Liver (tissue), 3 donors: Measurements from ENCODE around the gene GLB1L3.

Source experiments
- CTCF ChIP-seq: fragments of 150-350 bp; IDR thresholded peaks from 2 replicates; pipeline ENCODE4 v1.5.1; 2017; ENCODE audit warnings: improper control_type of control experiment, low read depth, low read length; ENCODE audit not compliant: missing input control
- GABPA ChIP-seq, 2 donors: IDR thresholded peaks in 1 of 2; conservative IDR thresholded peaks in 1 of 2; 2 replicates each; pipeline ENCODE4 v1.6.1; 2016; ENCODE audit warnings: antibody characterized with exemption in 2 of 2, mild to moderate bottlenecking in 1 of 2, moderate library complexity in 1 of 2
- JUND ChIP-seq, 2 donors: IDR thresholded peaks; 2 replicates each; pipeline ENCODE4 v1.6.1; 2016; ENCODE audit warnings: antibody characterized with exemption in 2 of 2
- MAX ChIP-seq: IDR thresholded peaks from 2 replicates; pipeline ENCODE4 v1.6.1; 2016; ENCODE audit warnings: antibody characterized with exemption
- NR2F2 ChIP-seq: IDR thresholded peaks from 2 replicates; pipeline ENCODE4 v1.6.1; 2016; ENCODE audit warnings: antibody characterized with exemption
- RAD21 ChIP-seq, 2 donors: IDR thresholded peaks; 2 replicates each; pipeline ENCODE4 v1.6.1; 2016; ENCODE audit warnings: antibody characterized with exemption in 2 of 2, mild to moderate bottlenecking in 2 of 2
- REST ChIP-seq: IDR thresholded peaks from 2 replicates; pipeline ENCODE4 v1.6.1; 2016; ENCODE audit warnings: antibody characterized with exemption, mild to moderate bottlenecking
- TAF1 ChIP-seq: conservative IDR thresholded peaks from 2 replicates; pipeline ENCODE4 v1.6.1; 2016; ENCODE audit warnings: antibody characterized with exemption, mild to moderate bottlenecking
- donor health status: healthy.
- donor health status: healthy.

GRCh38 chr11:134333312-134333711, 57.1 kb downstream of the GLB1L3 start:
- TF ChIP-seq CTCF (no peak), GABPA (IDR thresholded peaks at IDR 0.05 in 1 of 2, conservative IDR thresholded peaks at IDR 0.05 in 1 of 2) (no peak), TAF1 (no peak), NR2F2 (no peak), RAD21 (IDR thresholded peaks at IDR 0.05) (no peak), REST (no peak), JUND (IDR thresholded peaks at IDR 0.05) (no peak), MAX (no peak)
